AG04449 (cell line): ENCODE results near the gene C8G.

Source experiments
- CTCF ChIA-PET: fragments of 350-600 bp; formaldehyde crosslinking; extraction: SDS; loops from one replicate; lab custom pipeline; 2021; ENCODE audit warnings: antibody characterized with exemption; lab: Yijun Ruan, JAX
- POLR2A ChIA-PET: fragments of 400-600, 350-600 bp; formaldehyde crosslinking; extraction: SDS; loops from one replicate; lab custom pipeline; 2020; ENCODE audit warnings: antibody characterized with exemption, inconsistent platforms; lab: Yijun Ruan, JAX
- DNase-seq: peaks from one replicate; pipeline ENCODE4 v3.0.0-alpha.2; 2010; ENCODE audit warnings: low read depth, low spot score
- H3K4me3 ChIP-seq: 2 replicates; pipeline ENCODE4 v1.5.1; 2011; ENCODE audit warnings: low read depth, mild to moderate bottlenecking, control low read depth, low read length
- TF ChIP-seq, protein P1 (sequence below): IDR thresholded peaks from one replicate; pipeline ENCODE4 v1.5.1; 2011; ENCODE audit warnings: mild to moderate bottlenecking, moderate library complexity, low read length, control low read depth, inconsistent platforms; ENCODE audit not compliant: insufficient read depth; ENCODE audit errors: missing control alignments

Gene C8G

DNA sequence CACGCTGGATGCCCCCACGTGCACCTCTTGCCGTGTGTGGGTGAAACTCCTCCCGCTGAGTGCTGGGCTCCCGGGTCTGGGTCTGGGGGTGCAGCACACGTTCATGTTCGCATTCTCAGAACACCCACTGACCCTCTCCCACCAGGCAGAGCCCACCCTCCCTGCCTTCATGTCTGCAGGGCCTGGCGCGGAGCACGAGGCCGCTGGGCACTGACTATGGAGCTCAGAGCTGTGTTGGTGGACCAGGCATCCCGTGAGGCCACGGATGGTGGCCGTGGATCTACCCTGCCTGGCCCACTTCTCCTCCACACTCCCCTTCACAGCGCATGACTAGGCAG, 15.9 kb downstream of the C8G start:
- TF ChIP-seq, protein P1, sequence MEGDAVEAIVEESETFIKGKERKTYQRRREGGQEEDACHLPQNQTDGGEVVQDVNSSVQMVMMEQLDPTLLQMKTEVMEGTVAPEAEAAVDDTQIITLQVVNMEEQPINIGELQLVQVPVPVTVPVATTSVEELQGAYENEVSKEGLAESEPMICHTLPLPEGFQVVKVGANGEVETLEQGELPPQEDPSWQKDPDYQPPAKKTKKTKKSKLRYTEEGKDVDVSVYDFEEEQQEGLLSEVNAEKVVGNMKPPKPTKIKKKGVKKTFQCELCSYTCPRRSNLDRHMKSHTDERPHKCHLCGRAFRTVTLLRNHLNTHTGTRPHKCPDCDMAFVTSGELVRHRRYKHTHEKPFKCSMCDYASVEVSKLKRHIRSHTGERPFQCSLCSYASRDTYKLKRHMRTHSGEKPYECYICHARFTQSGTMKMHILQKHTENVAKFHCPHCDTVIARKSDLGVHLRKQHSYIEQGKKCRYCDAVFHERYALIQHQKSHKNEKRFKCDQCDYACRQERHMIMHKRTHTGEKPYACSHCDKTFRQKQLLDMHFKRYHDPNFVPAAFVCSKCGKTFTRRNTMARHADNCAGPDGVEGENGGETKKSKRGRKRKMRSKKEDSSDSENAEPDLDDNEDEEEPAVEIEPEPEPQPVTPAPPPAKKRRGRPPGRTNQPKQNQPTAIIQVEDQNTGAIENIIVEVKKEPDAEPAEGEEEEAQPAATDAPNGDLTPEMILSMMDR = no peak
- ChIA-PET POLR2A (no interaction called here), CTCF (interaction anchor here (0.6 to 1.2 kb wide), 2 partner anchors 13 to 16 kb away, joined by 3 read pairs; partner anchors contain the start of genes C8G and FBXW5)
- H3K4me3 ChIP-seq = no peak overlapping the region
- DNase-seq = no peak

- H3K4me3 ChIP-seq = no peak overlapping the region
- no peak for DNase-seq
- TF ChIP-seq, protein P1 = no peak
- POLR2A ChIA-PET = no interaction called here
- CTCF ChIA-PET = interaction anchor here (0.6 to 3.7 kb wide), 5 partner anchors 13 to 67 kb away, joined by 3 to 16 read pairs (median 3); partner anchors contain the start of genes ABCA2, C8G and FBXW5
Observed at GRCh38 chr9:136961279-136962065, 16.4 kb downstream of the C8G start.

GRCh38 chr9:136962163-136962562, 17.1 kb downstream of the C8G start:
- no peak overlapping the region for H3K4me3 ChIP-seq
- no peak for DNase-seq
- POLR2A ChIA-PET = no interaction called here
- TF ChIP-seq, protein P1 = no peak
- CTCF ChIA-PET = interaction anchor here (1.2 to 3.7 kb wide), 3 partner anchors 14 to 67 kb away, joined by 3 to 16 read pairs (median 7); partner anchors contain the start of gene ABCA2

DNA sequence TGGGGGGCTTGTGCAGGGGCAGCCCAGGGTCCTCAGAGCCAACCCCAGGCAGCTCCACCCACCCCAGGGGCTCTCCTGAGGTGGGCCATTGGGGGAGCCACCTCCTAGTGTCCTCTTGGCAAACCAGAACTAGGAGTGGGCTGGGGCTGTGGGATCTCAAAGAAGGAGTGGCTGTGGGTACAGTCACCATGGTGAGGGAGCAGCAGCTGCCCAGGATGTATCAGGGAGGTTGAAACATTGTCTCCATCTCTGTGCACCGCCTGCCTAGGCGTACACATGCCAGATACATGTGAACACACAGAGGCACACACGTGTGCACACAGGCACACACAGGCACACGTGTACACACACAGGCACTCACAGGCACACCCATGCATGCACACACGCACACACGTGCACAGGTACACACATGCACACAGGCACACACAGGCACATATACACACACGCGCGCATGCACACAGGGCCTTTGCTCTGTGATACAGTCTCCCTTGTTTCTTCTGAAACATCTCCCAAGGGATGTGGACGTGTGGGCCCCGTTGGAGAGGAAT, 17.7 kb downstream of the C8G start:
- DNase-seq = no peak
- CTCF ChIA-PET = interaction anchor here (0.9 to 3.7 kb wide), 4 partner anchors 11 to 66 kb away, joined by 3 to 16 read pairs (median 5); partner anchors contain the start of gene ABCA2
- TF ChIP-seq, protein P1 = no peak
- POLR2A ChIA-PET = no interaction called here
- no peak overlapping the region for H3K4me3 ChIP-seq

- ChIA-PET POLR2A (no interaction called here), CTCF (interaction anchor here (0.9 to 3.7 kb wide), 2 partner anchors 11 to 16 kb away, joined by 3 to 16 read pairs; no protein-coding TSS in a partner anchor)
- H3K4me3 ChIP-seq = no peak overlapping the region
- TF ChIP-seq, protein P1 = no peak
- DNase-seq = no peak
Observed at GRCh38 chr9:136963341-136963740, 18.3 kb downstream of the C8G start.

GRCh38 chr9:136963751-136964150, 18.7 kb downstream of the C8G start:
- TF ChIP-seq, protein P1 = no peak
- no peak for DNase-seq
- no peak overlapping the region for H3K4me3 ChIP-seq
- POLR2A ChIA-PET = no interaction called here
- CTCF ChIA-PET = interaction anchor here (3.7 kb wide), 1 partner anchor 16 kb away, joined by 16 read pairs; no protein-coding TSS in a partner anchor
